ENCODE measurements around the gene MAP3K13. TPM values are rescaled to one million over a fixed set of nuclear protein-coding genes. Genes with fewer than 3 reads are reported as not detected.
"Not testable (repeated sequence)": the region's sequence is repeated elsewhere in the genome, so short reads cannot be mapped to it uniquely, and the experiment has no call there.

The MAP3K13 gene
- total RNA-seq, 1 experiment from 2014 or later = 31.0 TPM

DNA sequence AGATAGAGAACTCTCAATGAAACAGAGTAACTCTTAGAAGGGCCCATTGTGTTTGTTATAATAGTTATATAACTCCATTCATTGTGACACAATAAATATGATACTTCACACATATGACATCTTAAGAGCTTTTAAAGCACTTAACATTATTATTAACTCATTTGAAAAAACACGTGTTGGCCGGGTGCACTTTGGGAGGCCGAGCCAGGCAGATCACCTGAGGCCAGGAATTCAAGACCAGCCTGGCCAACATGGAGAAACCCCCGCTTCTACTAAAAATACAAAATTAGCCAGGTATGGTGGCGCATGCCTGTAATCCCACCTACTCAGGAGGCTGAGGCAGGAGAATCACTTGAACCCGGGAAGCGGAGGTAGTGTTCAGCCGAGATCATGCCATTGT lies 88.5 kb downstream of the MAP3K13 start:
- not testable (repeated sequence) for DNase-seq (ENCODE audit: low read depth)

DNA sequence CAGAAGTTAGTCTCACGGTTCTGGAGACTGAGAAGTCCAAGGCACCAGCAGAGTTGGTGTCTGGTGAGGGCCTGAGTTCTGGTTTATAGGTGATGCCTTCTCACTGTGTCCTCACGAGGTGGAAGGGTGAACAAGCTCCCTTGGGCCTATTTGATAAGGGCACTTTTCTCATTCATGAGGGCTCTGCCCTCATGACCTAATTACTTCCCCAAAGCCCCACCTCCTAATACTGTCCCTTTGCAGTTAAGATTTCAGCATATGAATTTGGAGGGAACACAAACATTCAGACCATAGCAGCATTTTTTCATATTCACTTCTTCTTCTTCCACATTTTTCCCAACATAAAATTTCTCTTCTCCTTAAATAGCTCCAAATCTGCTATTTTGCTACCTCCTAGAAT lies 94.4 kb downstream of the MAP3K13 start:
- DNase-seq (ENCODE audit: low read depth) = no peak

DNA sequence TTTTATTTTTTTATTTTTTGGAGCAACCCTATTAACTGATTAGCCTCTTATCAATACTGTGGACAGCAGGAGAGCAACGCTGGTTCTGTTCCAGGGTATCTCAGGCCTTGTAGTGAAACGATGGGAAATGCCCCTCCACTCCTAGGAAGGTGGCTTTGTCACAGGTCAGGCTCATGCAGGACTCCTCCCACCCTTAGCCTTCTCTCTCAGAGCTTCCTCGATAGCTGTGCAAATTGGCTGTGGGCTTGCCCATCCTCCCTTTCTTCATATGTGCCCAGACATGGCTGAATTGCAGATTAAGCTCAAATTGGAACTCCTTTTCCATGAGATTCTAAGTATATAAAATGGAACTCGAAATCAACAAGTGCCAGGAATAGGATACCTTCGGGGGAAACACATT lies 97.4 kb downstream of the MAP3K13 start:
- DNase-seq (ENCODE audit: low read depth) = no peak

DNA sequence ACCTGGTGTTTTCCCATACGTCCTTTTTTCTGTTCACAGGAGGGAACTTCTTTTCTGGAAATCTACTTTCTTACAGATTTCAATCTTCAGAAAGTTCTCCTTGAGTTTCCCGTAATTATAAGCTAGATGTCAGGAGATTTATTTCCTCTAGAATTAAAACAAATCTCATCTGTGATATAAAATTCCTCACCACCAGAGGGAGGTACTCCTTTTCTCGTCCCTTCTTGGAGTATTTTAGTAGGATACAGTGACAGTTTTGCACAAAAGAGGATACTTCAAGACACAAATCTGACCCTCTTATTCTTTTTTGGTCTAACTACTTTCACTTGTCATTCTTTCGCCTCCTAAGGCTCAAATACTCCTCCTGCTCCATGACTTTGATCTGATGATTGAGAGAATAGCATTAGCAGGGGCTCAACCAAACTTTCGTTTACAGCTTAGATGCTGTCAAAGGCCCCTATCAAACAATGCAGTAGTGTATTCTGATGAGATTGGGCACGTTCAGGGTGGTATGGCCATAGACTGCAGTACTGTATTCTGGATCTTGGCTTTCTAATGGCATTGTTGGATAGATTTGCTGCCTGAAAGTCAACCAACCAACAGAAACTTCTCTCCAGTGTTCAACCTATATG lies 97.9 kb downstream of the MAP3K13 start:
- DNase-seq (ENCODE audit: low read depth) = peak; percentile 20

DNA sequence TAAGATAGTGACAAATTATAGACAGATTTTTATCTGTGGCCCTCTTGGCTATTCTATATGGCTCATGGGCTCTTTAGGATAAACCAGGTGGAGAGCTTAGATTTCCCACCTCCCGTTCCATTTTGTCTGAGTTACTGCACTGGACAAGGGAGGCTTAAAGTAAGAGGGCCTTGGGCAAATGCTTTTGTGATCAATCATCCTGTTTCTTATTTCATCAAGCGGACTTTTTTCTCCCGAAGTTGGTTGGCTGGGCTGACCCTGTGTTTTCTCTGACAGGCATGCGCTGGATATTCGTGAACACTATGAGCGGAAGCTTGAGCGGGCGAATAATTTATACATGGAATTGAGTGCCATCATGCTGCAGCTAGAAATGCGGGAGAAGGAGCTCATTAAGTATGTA lies 102.5 kb downstream of the MAP3K13 start:
- DNase-seq (ENCODE audit: low read depth) = no peak

DNA sequence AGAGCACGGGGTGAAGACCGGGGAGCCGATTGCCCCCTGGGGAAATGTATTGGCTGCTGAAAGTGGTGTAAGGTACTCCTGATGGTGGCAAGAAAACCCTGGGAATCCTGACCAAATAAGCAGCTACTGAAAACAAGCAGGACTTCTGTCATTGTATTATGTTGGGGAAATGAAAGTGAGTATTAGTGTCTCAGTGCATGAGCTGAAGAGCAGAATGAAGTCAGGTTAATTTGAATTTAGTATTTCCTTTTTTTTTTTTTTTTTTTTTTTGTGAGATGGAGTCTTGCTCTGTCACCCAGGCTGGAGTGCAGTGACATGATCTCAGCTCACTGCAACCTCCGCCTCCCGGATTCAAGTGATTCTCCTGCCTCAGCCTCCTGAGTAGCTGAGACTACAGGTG lies 103.2 kb downstream of the MAP3K13 start:
- not testable (repeated sequence) for DNase-seq (ENCODE audit: low read depth)

DNA sequence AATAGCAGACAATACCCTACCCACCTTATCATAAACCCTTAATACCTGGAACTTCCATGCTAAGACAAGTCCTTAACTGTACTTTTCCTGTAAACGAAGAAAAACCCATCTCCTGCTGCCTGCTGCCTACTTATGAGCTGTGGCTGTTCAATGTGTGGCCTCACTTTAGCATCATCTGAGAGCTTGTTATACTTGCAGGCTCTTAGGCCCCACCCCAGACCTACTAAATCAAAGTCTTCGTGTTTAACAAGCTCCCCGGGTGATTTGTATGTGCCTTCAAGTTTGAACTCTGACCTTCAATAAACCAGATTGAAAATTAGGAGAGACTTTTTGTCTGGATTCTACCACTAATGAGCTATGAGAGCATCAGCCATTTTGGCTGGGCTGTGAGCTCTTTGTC lies 106.6 kb downstream of the MAP3K13 start:
- DNase-seq (ENCODE audit: low read depth) = no peak

DNA sequence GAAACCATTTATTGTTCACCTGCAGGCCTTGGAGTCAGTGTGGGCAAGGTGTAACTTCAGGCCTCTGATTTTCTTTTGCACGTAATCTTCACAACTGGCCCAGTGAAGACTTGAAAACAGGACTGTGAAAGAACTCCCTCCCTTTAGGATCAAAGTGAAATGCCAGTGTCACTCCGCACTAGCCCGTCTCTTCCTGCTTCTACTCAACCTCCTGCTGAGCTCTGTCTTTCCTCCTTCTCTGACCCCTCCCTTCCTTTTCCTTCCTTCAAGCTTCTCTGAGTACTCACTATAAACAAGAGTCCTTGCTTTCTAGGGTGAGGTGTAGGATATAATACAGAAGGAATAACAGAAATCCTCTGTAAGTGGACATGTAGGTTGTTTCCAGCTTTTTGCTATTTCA lies 107.4 kb downstream of the MAP3K13 start:
- no peak for DNase-seq (ENCODE audit: low read depth)

DNA sequence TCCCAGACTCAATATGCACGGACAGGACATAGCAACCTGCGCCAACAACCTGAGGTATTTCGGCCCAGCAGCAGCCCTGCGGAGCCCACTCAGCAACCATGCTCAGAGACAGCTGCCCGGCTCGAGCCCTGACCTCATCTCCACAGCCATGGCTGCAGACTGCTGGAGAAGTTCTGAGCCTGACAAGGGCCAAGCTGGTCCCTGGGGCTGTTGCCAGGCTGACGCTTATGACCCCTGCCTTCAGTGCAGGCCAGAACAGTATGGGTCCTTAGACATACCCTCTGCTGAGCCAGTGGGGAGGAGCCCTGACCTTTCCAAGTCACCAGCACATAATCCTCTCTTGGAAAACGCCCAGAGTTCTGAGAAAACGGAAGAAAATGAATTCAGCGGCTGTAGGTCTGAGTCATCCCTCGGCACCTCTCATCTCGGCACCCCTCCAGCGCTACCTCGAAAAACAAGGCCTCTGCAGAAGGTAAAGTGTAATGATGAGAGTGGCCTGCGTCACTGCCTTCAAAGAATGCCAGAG lies 110.4 kb downstream of the MAP3K13 start:
- DNase-seq (ENCODE audit: low read depth) = no peak

DNA sequence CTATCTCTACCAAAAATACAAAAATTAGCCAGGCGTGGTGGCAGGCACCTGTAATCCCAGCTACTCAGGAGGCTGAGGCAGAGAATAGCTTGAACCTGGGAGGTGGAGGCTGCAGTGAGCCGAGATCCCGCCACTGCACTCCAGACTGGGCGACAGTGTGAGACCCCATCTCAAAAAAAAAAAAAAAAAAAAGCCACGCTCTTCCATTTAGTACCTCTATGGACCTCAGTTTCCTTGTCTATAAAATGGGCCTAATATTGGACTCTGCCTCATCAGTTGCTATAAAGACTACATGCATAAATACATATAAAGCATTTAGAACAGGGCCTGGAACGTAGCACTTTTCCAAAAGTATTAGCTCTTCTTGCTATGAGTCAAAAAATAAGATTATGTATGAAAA lies 112.0 kb downstream of the MAP3K13 start:
- not testable (repeated sequence) for DNase-seq (ENCODE audit: low read depth)

DNA sequence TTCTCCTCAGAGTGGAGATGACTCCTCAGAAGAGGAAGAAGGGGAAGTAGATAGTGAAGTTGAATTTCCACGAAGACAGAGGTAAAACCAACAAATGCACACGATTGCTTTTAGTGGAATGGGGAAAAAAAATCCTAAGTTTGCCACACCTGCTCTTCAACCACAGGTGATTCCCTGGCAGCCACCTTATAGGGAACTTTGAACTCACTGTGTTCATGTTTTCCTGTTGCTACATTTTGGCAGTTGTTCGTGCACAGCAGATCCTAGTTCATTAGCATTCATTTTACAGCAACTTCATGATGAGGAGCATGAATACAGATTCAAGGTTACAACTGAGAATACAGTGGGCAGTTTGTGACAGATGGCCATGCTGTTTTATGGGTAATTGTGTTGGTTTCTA lies 114.4 kb downstream of the MAP3K13 start:
- no peak for DNase-seq (ENCODE audit: low read depth)

DNA sequence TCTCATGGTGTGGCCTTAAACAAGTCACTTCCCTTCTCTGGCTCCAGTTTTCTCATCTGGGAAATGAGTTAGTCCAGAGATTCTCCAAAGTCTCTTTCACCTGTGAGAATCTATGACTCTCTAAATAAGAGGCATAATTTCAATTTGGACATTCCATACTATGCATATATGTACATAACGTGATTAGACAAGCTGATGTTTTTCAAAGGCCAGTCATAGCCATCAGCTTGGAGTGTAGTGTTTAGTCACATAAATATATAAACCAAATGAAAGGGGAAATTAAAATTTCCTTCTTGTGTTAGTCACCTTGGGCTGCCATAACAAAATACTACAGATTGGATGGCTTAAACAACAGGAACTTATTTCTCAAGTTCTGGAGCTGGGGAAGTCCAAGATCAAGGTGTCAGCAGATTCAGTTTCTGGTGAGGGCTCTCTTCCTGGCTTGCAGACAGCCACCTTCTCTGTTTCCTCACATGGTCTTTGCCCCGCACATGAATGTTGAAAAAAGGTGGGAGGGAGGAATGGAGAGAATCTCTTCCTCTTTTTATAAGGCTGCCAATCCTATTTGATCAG lies 116.5 kb downstream of the MAP3K13 start:
- no peak for DNase-seq (ENCODE audit: low read depth)

DNA sequence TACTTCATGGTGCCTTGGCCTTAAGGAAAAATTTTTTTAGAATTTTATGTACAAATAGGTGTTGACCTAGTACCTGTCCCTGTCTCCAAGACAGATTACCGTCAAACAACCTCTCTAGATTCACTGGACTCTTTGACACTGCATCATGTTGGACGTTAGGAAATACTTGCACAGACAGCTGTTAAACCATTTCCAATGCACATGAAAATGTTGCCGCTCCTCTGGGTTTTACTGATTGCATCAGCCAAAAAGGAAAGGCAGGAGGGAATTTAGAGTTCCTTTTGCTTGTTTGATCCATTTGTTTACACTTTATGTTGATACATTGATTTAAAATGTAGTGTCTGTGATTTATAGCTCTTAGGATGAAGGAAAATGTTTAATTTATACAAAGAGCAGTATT lies 121.4 kb downstream of the MAP3K13 start:
- no peak for DNase-seq (ENCODE audit: low read depth)

DNA sequence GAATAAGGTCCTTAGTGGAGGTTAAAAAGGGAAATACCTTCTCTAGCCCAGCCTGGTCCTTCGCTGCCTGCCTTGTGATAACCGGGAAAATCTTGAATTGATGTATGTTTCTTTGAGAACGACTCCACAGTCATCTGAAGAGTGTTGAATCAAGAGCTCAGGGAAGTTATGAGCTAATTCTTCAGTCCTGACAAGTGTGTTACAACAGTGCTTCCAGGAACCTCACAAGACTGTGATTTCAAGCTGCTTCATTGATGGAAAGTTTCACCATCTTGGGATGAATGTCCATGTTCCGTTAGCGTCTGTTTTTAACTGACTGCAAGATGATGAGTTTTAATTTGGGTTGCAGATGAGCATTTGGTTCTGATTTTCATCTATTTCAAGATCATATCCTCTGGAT lies 123.5 kb downstream of the MAP3K13 start:
- DNase-seq (ENCODE audit: low read depth) = no peak

DNA sequence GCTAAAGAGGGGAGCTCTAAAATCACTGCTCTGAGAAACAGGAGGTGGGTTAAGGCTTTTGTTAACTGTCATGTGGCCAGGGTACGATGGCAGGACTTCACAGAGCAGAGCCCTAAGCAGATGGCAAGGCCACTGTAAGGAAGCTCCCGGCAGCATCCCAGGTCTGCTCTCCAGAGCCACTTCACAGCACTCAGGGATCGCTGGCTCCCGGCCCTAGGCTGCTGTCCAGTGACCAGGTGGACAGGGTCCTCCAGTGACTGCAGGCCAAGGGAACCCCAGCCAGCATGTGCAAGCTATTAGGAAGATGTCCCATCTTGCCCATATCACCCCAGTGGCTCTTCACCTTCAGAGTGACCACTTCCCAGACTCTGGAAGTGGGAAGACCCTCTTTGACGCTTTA lies 125.5 kb downstream of the MAP3K13 start:
- no peak for DNase-seq (ENCODE audit: low read depth)

DNA sequence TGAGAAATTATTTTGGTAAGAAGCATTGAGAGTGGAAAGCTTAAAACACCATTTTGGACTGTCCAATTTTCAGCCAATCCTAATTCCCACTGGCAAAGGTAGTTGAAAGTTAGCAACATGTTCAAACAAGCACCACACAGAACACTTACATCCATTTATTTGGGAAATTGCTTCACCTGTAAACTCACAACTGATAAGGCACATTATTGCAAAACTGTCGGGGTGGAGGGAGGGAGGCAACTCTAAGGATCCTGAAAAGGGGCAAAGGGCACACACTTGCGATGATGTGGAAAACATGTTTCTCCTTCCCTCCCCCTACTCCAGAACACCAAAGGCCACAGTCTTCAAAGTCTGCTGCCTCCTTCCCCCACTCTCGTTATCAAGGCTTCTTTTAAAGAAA lies 126.5 kb downstream of the MAP3K13 start:
- DNase-seq (ENCODE audit: low read depth) = no peak

DNA sequence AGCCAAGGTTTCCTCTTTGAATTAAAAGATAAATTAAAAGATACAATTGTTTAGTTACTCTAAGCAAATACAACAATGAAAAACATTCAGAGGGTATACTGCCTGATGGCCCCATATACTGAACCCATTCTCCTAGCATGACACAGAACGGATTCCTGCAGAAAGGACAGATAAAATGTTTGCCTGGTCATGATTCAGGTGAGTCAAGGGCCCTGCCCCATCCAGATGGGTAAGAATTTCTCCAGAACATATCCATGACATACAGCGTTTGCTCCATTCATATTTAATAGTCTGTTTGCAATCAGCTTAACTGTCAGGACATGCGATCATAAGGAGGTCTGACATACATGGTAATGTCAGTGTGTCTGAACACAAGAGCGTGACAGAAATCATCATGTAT lies 127.3 kb downstream of the MAP3K13 start:
- DNase-seq (ENCODE audit: low read depth) = no peak

DNA sequence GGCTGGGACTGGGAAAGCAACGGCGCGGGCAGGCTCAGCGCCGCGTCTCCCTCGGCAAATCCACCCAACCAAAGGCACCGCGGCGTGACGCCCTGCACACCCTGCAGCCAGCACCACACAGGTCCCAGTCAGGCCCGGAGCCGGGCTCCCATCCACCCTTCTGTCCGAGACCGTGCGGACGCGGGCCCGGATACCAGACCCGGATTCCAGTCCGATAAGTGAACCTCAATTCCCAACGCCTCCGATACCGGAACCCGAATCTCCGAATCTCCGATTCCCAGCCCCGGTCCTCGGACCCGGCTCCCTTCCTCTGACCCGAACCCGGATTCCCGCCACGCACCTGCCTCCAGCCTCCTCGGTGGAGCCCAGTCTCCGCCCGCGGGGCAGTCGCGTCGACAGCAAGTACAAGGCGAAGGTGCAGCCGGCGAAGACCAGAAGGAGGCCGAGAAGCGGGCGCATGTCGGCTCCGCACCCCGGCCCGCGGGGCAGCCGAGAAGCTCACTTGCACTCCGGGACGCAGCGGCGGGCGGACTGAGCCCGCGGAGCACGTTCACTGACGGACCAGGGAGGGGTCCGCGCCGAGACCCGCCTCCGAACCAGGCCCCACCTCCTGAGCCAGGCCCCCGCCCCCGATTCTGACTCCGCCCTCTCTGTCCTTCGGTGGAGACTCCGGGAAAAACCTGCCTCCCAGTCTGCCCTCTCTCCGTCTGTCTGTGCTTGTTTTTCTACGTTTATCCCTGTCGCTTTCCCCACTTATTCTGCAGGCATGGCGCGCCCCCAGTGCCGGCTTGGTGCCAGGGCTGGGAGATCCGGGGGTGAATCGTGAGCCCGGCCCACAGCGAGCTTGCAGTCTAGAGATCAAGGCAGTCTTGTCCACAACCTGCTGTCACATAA lies 135.8 kb downstream of the MAP3K13 start, which contains the start of gene TMEM41A:
TMEM41A (minus strand) TSS at position 533 of the 894 bp plus-strand sequence; CDS start at position 459, 74 bp downstream.
- DNase-seq (ENCODE audit: low read depth) = peak; percentile 88

DNA sequence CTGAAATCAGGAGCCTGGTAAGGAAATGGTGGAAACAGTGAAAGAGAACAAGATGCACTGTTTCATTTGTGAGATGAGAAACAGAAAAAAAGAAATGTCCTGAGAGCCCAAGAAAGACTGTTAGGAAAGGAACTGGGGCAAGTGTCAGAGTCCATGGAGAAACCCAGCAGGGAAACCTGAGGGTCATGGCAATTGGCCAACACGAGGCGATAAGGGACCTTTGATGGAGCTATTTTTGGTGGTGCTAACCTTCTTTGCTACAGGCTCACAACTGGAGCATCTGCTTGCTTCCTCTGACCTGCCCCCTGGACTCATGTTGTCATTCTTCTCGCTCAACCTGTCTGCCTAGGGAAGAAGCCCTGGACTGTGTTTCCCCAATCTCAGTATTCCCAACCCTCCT lies 140.1 kb downstream of the MAP3K13 start:
- no peak for DNase-seq (ENCODE audit: low read depth)

DNA sequence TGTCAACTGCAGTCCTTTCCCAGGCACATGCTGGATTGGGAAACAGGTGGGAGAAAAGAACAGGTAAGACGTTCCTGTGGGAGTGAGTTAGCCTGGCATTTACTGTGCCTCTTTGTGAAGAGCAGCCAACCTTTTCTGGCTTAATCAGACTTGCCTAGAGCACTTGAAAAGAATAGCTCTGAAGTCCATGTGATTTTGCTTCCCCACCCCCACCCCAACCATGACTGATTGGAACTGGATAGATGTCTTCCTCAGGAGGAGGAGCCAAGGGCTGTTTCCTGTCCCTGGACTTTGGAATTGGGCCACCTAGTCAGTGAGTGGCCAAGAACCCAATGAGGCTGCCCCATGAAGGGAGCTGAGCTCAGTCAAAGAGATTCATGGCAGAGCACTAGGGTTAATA lies 140.6 kb downstream of the MAP3K13 start:
- no peak for DNase-seq (ENCODE audit: low read depth)

DNA sequence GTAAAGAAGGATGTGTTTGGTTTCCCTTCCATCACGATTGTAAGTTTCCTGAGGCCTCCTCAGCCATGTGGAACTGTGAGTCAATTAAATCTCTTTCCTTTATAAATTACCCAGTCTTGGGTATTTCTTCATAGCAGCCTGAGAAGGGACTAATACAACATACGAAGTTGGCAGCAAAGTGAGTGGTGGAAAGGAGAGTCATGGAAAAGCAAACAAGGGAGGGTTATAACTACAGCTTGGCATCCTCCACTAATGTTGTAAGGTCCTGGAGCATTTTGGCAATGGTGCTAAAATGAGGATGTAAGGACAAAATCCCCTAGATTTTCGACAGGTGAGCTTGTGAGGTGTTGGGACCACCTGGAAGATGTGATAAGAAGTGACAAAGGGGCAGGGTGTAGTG lies 141.7 kb downstream of the MAP3K13 start:
- no peak for DNase-seq (ENCODE audit: low read depth)

DNA sequence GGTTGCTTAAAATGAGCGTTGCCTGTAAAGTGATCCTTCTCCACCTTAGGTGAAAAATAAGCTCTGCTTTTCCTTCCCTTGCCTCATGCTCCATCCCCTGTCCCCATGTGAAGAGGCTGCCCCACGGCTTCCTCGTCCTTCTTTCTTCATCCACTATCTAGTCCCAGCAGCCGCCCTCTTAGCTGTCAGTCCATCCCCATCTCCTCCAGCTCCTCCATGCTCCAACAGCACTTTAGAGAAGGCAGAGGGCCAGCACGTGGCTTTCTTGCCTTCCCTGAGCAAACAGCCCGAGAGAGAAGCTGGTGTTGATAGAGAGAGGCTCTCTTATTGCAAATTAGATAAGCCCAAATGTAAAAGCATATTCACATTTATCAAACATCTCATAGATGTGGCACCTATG lies 144.9 kb downstream of the MAP3K13 start:
- no peak for DNase-seq (ENCODE audit: low read depth)

All from RPMI7951 (cell line).